Coronary artery (tissue), 2 donors: ENCODE measurements around the gene CFD.
"Not testable (repeated sequence)": the region's sequence is repeated elsewhere in the genome, so short reads cannot be mapped to it uniquely, and the experiment has no call there.

Experiments
- DNase-seq: peaks from one replicate; pipeline ENCODE4 v3.0.0-alpha.2; 2017; ENCODE audit warnings: low spot score
- H3K27ac ChIP-seq, 2 donors: fragments of 200-600 bp; sonication (generic); one replicate each; pipeline ENCODE4 v1.5.1; 2016 to 2019
- H3K4me3 ChIP-seq: fragments of 200-600 bp; sonication (generic); 2 replicates; pipeline ENCODE4 v1.5.1; 2016; ENCODE audit warnings: mild to moderate bottlenecking, moderate library complexity
- CTCF ChIP-seq: fragments of 200-600 bp; sonication (generic); IDR thresholded peaks from one replicate; pipeline ENCODE4 v1.5.1; 2019; ENCODE audit warnings: antibody characterized with exemption

The CFD gene

GRCh38 chr19:827710-828321, 31.6 kb upstream of the CFD start, which contains the start of gene AZU1:
TSS of gene AZU1 (plus strand) at chr19:827837. CDS start at chr19:827847, 10 bp downstream.
- no peak within 1 kb of the TSS for H3K27ac ChIP-seq
- TF ChIP-seq CTCF: no peak
- no peak for DNase-seq
- H3K4me3 ChIP-seq: no peak within 1 kb of the TSS

- H3K4me3 ChIP-seq: no peak overlapping the region
- no peak for TF ChIP-seq CTCF
- DNase-seq: no peak
- no peak overlapping the region for H3K27ac ChIP-seq
Measured at GRCh38 chr19:829129-829758, 30.2 kb upstream of the CFD start.

GRCh38 chr19:831407-832369, 27.8 kb upstream of the CFD start:
- Histone ChIP-seq H3K27ac (no peak overlapping the region), H3K4me3 (no peak overlapping the region)
- no peak for DNase-seq
- no peak for TF ChIP-seq CTCF

GRCh38 chr19:834216-834615, 25.2 kb upstream of the CFD start:
- DNase-seq: no peak
- H3K4me3 ChIP-seq: no peak overlapping the region
- no peak for TF ChIP-seq CTCF
- no peak overlapping the region for H3K27ac ChIP-seq

GRCh38 chr19:835210-835810, 24.2 kb upstream of the CFD start:
- H3K27ac ChIP-seq: no peak overlapping the region
- TF ChIP-seq CTCF: no peak
- DNase-seq: no peak
- H3K4me3 ChIP-seq: no peak overlapping the region

- DNase-seq: no peak
- no peak for TF ChIP-seq CTCF
- Histone ChIP-seq H3K4me3 (no peak within 1 kb of the TSS), H3K27ac (no peak within 1 kb of the TSS)
Measured at GRCh38 chr19:840519-841206, 18.8 kb upstream of the CFD start, which contains the start of gene PRTN3. TSS of gene PRTN3 (plus strand) at chr19:840999. CDS start at chr19:841009, 10 bp downstream.

- H3K27ac ChIP-seq, H3K4me3 ChIP-seq, DNase-seq: not testable (repeated sequence)
Measured at GRCh38 chr19:842802-843179, 16.7 kb upstream of the CFD start.
